Measurements from ENCODE around the gene TOP3A. TPM values are rescaled to one million over a fixed set of nuclear protein-coding genes. Genes with fewer than 3 reads are reported as not detected.
A peak's percentile ranks its signal among the peaks of the same experiment; 100 is the strongest.

TOP3A gene
- total RNA-seq, 1 experiment from 2014 or later = 56.1 TPM

- no peak for TF ChIP-seq FOXJ3 (CRISPR knock-in tag; IDR thresholded peaks at IDR 0.05; ENCODE audit: borderline replicate concordance)
- TF ChIP-seq SMAD3 (CRISPR knock-in tag; IDR thresholded peaks at IDR 0.05; ENCODE audit: borderline replicate concordance) = no peak; the same call in 1 of the 2 replicates
- TF ChIP-seq ATF6 (CRISPR knock-in tag; IDR thresholded peaks at IDR 0.05) = 0 out of 2 replicates have a peak, but pooled peaks have one; percentile 73
- no peak; the same call in 1 of the 2 replicates for TF ChIP-seq AFF4 (CRISPR knock-in tag; IDR thresholded peaks at IDR 0.05; ENCODE audit: borderline replicate concordance)
- TF ChIP-seq RORB (CRISPR knock-in tag; IDR thresholded peaks at IDR 0.05) = no peak
- peak; percentile 85 for TF ChIP-seq ZBTB43 (CRISPR knock-in tag; IDR thresholded peaks at IDR 0.05)
- peak; percentile 89; the same call in 1 of the 2 replicates for TF ChIP-seq E2F4 (CRISPR knock-in tag; IDR thresholded peaks at IDR 0.05; ENCODE audit: borderline replicate concordance, low read depth)
- TF ChIP-seq HMGA2 (CRISPR knock-in tag; IDR thresholded peaks at IDR 0.05) = no peak
- TF ChIP-seq ZNF425 (CRISPR knock-in tag; conservative IDR thresholded peaks at IDR 0.05) = no peak
- TF ChIP-seq OVOL2 (CRISPR knock-in tag; IDR thresholded peaks at IDR 0.05; ENCODE audit: borderline replicate concordance) = no peak
- TF ChIP-seq FOXP4 (CRISPR knock-in tag; IDR thresholded peaks at IDR 0.05) = peak; percentile 81; the same call in 1 of the 2 replicates
- TF ChIP-seq GTF2I (CRISPR knock-in tag; conservative IDR thresholded peaks at IDR 0.05) = no peak
- no peak for TF ChIP-seq TP53 (CRISPR knock-in tag; IDR thresholded peaks at IDR 0.05)
- no peak for TF ChIP-seq JUN (CRISPR knock-in tag; IDR thresholded peaks at IDR 0.05)
- TF ChIP-seq AR (CRISPR knock-in tag; IDR thresholded peaks at IDR 0.05) = no peak
- TF ChIP-seq ZNF121 (CRISPR knock-in tag; IDR thresholded peaks at IDR 0.05) = peak; percentile 53; the same call in 1 of the 2 replicates
- TF ChIP-seq ZNF416 (CRISPR knock-in tag; IDR thresholded peaks at IDR 0.05) = no peak
- TF ChIP-seq EMX1 (CRISPR knock-in tag; IDR thresholded peaks at IDR 0.05) = no peak
- peak; percentile 74; the same call in 1 of the 2 replicates for TF ChIP-seq MLX (CRISPR knock-in tag; IDR thresholded peaks at IDR 0.05)
- no peak for TF ChIP-seq ELF4 (CRISPR knock-in tag; IDR thresholded peaks at IDR 0.05; ENCODE audit: low read depth)
Observed at GRCh38 chr17:18363101-18364049, 48.6 kb upstream of the TOP3A start, which contains the start of gene SHMT1 (continued).

All from WTC11 (cell line).